PC-9 (cell line): ENCODE data around the gene PRC1.

ENCODE experiments used
- CTCF ChIP-seq: fragments of 200-600 bp; sonication (generic); conservative IDR thresholded peaks from 2 replicates; pipeline ENCODE4 v1.6.1; 2017; ENCODE audit warnings: mixed run types, antibody characterized with exemption, mild to moderate bottlenecking, moderate library complexity
- EZH2 ChIP-seq: fragments of 200-600 bp; sonication (generic); IDR thresholded peaks from 2 replicates; pipeline ENCODE4 v1.8.0; 2017; ENCODE audit warnings: antibody characterized with exemption, low read depth

DNA sequence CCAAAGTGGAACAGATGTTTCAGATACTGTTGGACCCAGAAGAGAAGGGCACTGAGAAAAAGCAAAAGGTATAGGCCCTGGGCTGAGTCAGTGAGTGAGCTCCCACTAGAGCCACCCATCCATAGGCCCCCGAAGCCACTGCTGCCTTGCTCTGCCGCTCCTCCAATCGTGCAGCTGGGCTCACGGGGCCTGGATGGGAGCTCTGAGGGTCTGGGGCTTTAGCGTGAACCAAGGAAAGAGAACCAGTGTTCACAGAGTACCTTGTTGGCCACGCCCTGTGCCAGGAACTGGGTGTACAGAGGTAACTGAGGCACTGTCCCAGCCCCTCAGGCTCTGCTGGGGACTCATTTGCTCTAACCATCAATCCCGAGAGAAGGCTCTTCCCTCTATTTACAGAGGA is 54.6 kb downstream of the PRC1 start:
- TF ChIP-seq CTCF, result no peak
- no peak for TF ChIP-seq EZH2
